ENCODE measurements around the gene ITPA. TPM values are rescaled to one million over a fixed set of nuclear protein-coding genes. Genes with fewer than 3 reads are reported as not detected.
"Not testable (repeated sequence)": the region's sequence is repeated elsewhere in the genome, so short reads cannot be mapped to it uniquely, and the experiment has no call there.

ITPA gene
- polyA plus RNA-seq, 1 experiment, result 25.2 TPM

DNA sequence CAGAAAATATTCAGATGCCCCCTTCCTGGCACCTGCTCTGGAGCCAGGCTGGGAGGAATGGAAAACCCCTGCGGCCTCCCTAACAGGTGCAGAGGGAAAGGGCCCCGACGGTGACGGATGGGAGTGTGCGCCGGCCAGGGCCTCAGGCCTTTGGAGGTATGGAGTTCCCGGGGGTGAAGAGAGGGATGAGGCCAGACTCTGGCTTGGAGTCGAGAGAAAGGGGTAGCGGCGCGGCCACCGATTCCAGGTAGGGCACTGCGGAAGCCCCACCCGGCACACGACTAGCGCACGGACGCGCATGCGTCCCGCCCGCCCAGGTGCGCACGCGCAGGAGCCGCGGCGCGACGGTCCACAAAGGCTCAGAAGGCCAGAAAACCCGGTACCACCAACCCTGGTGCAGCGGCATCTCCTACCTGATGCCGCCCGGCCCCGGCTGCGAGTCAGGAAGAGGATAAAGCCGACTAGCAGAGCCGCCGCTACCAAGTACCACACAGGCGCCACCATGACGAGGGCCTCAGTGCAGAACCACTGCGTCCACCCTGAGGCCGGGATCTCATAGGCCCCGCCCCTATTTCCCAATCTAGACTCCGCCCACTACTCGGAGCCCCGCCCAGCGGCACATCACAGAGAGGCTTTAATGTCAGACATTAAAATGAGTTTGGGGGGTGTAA lies 5.0 kb upstream of the ITPA start, which contains the start of gene DDRGK1:
TSS of gene DDRGK1 (minus strand) at position 559 of the 671 bp plus-strand sequence. CDS start at position 504, 55 bp downstream.
- POLR2A ChIA-PET, result no interaction called here
- CTCF ChIA-PET, result no interaction called here
- TF ChIP-seq, protein P1, sequence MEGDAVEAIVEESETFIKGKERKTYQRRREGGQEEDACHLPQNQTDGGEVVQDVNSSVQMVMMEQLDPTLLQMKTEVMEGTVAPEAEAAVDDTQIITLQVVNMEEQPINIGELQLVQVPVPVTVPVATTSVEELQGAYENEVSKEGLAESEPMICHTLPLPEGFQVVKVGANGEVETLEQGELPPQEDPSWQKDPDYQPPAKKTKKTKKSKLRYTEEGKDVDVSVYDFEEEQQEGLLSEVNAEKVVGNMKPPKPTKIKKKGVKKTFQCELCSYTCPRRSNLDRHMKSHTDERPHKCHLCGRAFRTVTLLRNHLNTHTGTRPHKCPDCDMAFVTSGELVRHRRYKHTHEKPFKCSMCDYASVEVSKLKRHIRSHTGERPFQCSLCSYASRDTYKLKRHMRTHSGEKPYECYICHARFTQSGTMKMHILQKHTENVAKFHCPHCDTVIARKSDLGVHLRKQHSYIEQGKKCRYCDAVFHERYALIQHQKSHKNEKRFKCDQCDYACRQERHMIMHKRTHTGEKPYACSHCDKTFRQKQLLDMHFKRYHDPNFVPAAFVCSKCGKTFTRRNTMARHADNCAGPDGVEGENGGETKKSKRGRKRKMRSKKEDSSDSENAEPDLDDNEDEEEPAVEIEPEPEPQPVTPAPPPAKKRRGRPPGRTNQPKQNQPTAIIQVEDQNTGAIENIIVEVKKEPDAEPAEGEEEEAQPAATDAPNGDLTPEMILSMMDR (IDR thresholded peaks at IDR 0.05; ENCODE audit: low read depth, low read length), result no peak

DNA sequence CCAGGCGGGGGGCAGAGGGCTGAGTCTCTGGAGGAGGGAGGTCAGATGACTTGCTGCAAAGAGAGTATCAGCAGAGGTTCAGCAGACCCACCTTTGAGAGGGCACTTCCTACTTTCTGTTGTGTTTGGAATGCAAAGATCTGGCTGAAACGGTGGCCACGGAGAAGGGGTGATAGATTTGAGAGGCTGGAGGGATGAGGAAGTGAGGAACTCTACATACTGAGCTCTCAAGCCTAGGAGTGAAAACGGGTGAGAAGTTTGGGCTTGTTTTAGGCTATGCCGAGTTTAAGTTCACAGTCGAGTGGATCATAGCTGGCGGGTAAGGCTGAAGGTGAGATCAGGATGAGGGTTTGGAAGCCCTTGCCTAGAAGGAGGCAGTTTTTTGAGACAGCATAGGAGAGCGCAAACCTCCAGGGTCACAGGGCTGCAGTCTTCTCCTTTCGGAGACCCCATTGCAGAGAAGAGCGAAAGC lies 477 bp upstream of the ITPA start:
- CTCF ChIA-PET, result interaction anchor here (2.7 kb wide), 1 partner anchor 10 kb away, joined by 16 read pairs; no protein-coding TSS in a partner anchor
- POLR2A ChIA-PET, result interaction anchor here (0.6 kb wide), 1 partner anchor 54 kb away, joined by 5 read pairs; no protein-coding TSS in a partner anchor

More for the DNA sequence above, 5.0 kb upstream of the ITPA start, which contains the start of gene DDRGK1:
- Histone ChIP-seq H3K27me3 (ENCODE audit: control insufficient read depth, insufficient read depth, low read length) (no peaks in the 10 kb centered on the region), H3K9me3 (ENCODE audit: control insufficient read depth, insufficient read depth, low read length) (no peaks in the 10 kb centered on the region; the same call in 1 of the 2 replicates), H3K27ac (ENCODE audit: low read depth, low read length) (peak within 1 kb of the TSS; percentile 61), H3K4me3 (ENCODE audit: low read depth, low read length) (peak within 1 kb of the TSS; percentile 97)
- DNase-seq (ENCODE audit: low read depth, low spot score), result peak; percentile 27

DNA sequence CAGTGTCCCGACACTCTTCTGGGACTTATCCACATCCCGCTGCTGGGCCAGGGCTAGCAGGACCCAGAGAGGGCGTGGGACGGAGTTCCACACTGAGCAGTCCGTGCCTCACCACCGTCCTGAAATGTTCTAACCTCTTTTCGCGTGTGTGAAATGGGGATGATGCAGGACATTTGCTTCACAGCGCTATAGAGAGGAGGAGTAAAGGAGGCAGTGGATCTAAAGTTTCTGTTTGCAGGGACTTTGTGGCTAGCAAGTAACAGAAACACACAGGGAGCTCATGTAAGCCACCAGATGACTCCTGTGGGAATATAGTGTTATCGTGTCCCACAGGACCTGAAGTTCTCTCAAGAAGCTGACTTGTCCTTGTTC lies 634 bp downstream of the ITPA start:
- TF ChIP-seq, protein P1 (IDR thresholded peaks at IDR 0.05; ENCODE audit: low read depth, low read length), result no peak
- Histone ChIP-seq H3K27ac (ENCODE audit: low read depth, low read length) (peak overlapping the region; percentile 75), H3K27me3 (ENCODE audit: control insufficient read depth, insufficient read depth, low read length) (no peaks in the 10 kb centered on the region), H3K4me3 (ENCODE audit: low read depth, low read length) (peak overlapping the region; percentile 85), H3K9me3 (ENCODE audit: control insufficient read depth, insufficient read depth, low read length) (no peaks in the 10 kb centered on the region; the same call in 1 of the 2 replicates)
- DNase-seq (ENCODE audit: low read depth, low spot score), result no peak
- ChIA-PET POLR2A (no interaction called here), CTCF (interaction anchor here (2.7 kb wide), 1 partner anchor 9 kb away, joined by 16 read pairs; no protein-coding TSS in a partner anchor)

More for the DNA sequence above, 477 bp upstream of the ITPA start:
- Histone ChIP-seq H3K9me3 (ENCODE audit: control insufficient read depth, insufficient read depth, low read length) (no peaks in the 10 kb centered on the region; the same call in 1 of the 2 replicates), H3K4me3 (ENCODE audit: low read depth, low read length) (peak overlapping the region; percentile 85), H3K27ac (ENCODE audit: low read depth, low read length) (peak overlapping the region; percentile 75), H3K27me3 (ENCODE audit: control insufficient read depth, insufficient read depth, low read length) (no peaks in the 10 kb centered on the region)
- DNase-seq (ENCODE audit: low read depth, low spot score), result no peak
- TF ChIP-seq, protein P1 (IDR thresholded peaks at IDR 0.05; ENCODE audit: low read depth, low read length), result no peak

DNA sequence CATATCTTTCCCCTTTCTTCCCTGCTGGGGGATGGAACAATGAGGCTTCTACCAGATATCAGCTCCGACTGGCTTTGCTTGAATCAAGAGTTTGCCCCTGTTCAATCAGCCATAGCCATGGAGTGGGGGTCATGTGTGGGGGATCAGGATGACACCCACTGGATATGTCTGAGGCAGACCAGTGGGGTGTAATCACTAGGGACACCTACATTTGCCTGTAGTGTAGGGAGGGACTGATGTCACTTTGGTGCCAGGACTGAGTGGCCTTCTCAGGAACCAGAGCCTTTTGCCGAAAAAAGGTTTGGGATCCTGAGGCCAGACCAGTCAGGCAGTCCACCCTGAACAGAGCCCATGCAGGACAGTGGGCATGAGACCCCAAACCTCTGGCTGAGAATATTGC lies 1.0 kb downstream of the ITPA start:
- Histone ChIP-seq H3K27ac (ENCODE audit: low read depth, low read length) (peak overlapping the region; percentile 42), H3K4me3 (ENCODE audit: low read depth, low read length) (peak overlapping the region; percentile 85), H3K9me3 (ENCODE audit: control insufficient read depth, insufficient read depth, low read length) (no peaks in the 10 kb centered on the region; the same call in 1 of the 2 replicates), H3K27me3 (ENCODE audit: control insufficient read depth, insufficient read depth, low read length) (no peaks in the 10 kb centered on the region)
- CTCF ChIA-PET, result interaction anchor here (0.5 to 2.7 kb wide), 2 partner anchors 8 to 52 kb away, joined by 3 to 16 read pairs; no protein-coding TSS in a partner anchor
- POLR2A ChIA-PET, result no interaction called here
- DNase-seq (ENCODE audit: low read depth, low spot score), result no peak
- TF ChIP-seq, protein P1 (IDR thresholded peaks at IDR 0.05; ENCODE audit: low read depth, low read length), result no peak

DNA sequence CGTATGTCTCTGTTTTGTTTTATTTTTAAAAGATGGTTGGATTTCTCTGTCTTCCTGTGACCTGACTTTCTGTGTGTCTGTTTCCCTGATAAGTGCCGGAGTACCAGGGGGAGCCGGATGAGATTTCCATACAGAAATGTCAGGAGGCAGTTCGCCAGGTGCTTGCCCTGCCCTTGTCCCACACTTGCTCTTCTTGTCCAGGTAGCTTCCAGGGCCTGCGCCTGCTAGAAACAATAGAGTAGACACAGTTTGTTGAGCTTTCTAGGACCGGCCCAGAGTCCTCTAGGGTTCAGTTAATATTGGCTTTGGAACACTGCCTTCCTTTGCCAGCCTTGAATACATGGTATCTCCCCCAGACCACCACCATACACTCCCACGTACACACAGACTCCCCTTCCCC lies 3.9 kb downstream of the ITPA start:
- TF ChIP-seq, protein P1 (IDR thresholded peaks at IDR 0.05; ENCODE audit: low read depth, low read length), result no peak
- no peak for DNase-seq (ENCODE audit: low read depth, low spot score)
- POLR2A ChIA-PET, result no interaction called here
- Histone ChIP-seq H3K27ac (ENCODE audit: low read depth, low read length) (no peak overlapping the region), H3K9me3 (ENCODE audit: control insufficient read depth, insufficient read depth, low read length) (no peaks in the 10 kb centered on the region; the same call in 1 of the 2 replicates), H3K27me3 (ENCODE audit: control insufficient read depth, insufficient read depth, low read length) (no peaks in the 10 kb centered on the region), H3K4me3 (ENCODE audit: low read depth, low read length) (no peak overlapping the region)
- CTCF ChIA-PET, result no interaction called here

DNA sequence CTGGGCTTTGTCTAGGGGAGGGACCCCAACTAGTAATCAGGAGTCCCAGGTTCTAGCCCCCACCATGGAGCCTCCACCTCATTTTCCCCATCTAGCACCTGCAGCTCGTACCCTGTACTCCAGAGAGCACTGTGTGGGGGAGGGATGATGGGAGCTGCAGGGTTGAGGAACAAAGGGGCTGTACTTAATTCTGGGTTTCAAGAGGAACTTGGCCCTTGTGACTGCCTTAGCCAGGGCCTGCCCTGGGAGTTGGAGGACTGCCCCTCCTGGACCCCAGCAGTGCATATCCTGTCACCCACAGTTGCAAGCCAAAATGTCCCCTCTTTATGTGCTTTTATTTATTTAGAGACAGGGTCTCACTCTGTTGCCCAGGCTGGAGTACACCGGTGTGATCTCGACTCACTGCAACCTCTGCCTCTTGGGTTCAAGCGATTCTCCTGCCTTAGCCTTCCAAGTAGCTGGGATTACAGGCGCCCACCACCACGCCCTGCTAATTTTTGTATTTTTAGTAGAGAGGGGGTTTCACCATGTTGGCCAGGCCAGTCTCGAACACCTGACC lies 6.1 kb downstream of the ITPA start:
- POLR2A ChIA-PET; H3K9me3 ChIP-seq (ENCODE audit: control insufficient read depth, insufficient read depth, low read length); H3K4me3 ChIP-seq (ENCODE audit: low read depth, low read length); H3K27me3 ChIP-seq (ENCODE audit: control insufficient read depth, insufficient read depth, low read length); H3K27ac ChIP-seq (ENCODE audit: low read depth, low read length); DNase-seq (ENCODE audit: low read depth, low spot score); CTCF ChIA-PET: not testable (repeated sequence)

Measured in AG04450 (cell line).